ENCODE measurements around the gene KCNJ11.

- TF ChIP-seq, protein P1, sequence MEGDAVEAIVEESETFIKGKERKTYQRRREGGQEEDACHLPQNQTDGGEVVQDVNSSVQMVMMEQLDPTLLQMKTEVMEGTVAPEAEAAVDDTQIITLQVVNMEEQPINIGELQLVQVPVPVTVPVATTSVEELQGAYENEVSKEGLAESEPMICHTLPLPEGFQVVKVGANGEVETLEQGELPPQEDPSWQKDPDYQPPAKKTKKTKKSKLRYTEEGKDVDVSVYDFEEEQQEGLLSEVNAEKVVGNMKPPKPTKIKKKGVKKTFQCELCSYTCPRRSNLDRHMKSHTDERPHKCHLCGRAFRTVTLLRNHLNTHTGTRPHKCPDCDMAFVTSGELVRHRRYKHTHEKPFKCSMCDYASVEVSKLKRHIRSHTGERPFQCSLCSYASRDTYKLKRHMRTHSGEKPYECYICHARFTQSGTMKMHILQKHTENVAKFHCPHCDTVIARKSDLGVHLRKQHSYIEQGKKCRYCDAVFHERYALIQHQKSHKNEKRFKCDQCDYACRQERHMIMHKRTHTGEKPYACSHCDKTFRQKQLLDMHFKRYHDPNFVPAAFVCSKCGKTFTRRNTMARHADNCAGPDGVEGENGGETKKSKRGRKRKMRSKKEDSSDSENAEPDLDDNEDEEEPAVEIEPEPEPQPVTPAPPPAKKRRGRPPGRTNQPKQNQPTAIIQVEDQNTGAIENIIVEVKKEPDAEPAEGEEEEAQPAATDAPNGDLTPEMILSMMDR (IDR thresholded peaks at IDR 0.05), result no peak
- no peak for TF ChIP-seq ZFX (IDR thresholded peaks at IDR 0.05; ENCODE audit: borderline replicate concordance)
Observed at GRCh38 chr11:17434108-17434507, 45.6 kb upstream of the KCNJ11 start.
